ENCODE data around the gene ZNF407. TPM values are rescaled to one million over a fixed set of nuclear protein-coding genes. Genes with fewer than 3 reads are reported as not detected.

ZNF407 gene
- total RNA-seq, 1 donor from 2014 or later: 22.9 TPM

GRCh38 chr18:74702950-74703349, 105.3 kb downstream of the ZNF407 start:
- no peak for ATAC-seq
- no peak for DNase-seq (ENCODE audit: low spot score)
- intact Hi-C loops (cut with DNase I): no loop called here

GRCh38 chr18:74708169-74708568, 110.5 kb downstream of the ZNF407 start:
- no peak for DNase-seq (ENCODE audit: low spot score)
- ATAC-seq: no peak
- intact Hi-C loops (cut with DNase I): no loop called here

- intact Hi-C loops (cut with DNase I): no loop called here
- DNase-seq (ENCODE audit: low spot score): no peak
- no peak for ATAC-seq
Observed at GRCh38 chr18:74709452-74709851, 111.8 kb downstream of the ZNF407 start.

GRCh38 chr18:74714120-74714519, 116.5 kb downstream of the ZNF407 start:
- ATAC-seq: no peak
- no peak for DNase-seq (ENCODE audit: low spot score)
- intact Hi-C loops (cut with DNase I): no loop called here

- DNase-seq (ENCODE audit: low spot score) (no peak), ATAC-seq (no peak)
- intact Hi-C loops (cut with DNase I): no loop called here
Observed at GRCh38 chr18:74714791-74715190, 117.1 kb downstream of the ZNF407 start.

- no peak for DNase-seq (ENCODE audit: low spot score)
- intact Hi-C loops (cut with DNase I): no loop called here
- ATAC-seq: no peak
Observed at GRCh38 chr18:74715306-74715705, 117.6 kb downstream of the ZNF407 start.

GRCh38 chr18:74715865-74716712, 118.4 kb downstream of the ZNF407 start:
- intact Hi-C loops (cut with DNase I): no loop called here
- no peak for ATAC-seq
- DNase-seq (ENCODE audit: low spot score): no peak

GRCh38 chr18:74718312-74718711, 120.6 kb downstream of the ZNF407 start:
- intact Hi-C loops (cut with DNase I): no loop called here
- DNase-seq (ENCODE audit: low spot score): no peak
- ATAC-seq: no peak

- intact Hi-C loops (cut with DNase I): no loop called here
- no peak for DNase-seq (ENCODE audit: low spot score)
- ATAC-seq: no peak
Observed at GRCh38 chr18:74722237-74722636, 124.6 kb downstream of the ZNF407 start.

GRCh38 chr18:74724186-74724585, 126.5 kb downstream of the ZNF407 start:
- DNase-seq (ENCODE audit: low spot score) (no peak), ATAC-seq (no peak)
- intact Hi-C loops (cut with DNase I): no loop called here

- DNase-seq (ENCODE audit: low spot score) (no peak), ATAC-seq (no peak)
- intact Hi-C loops (cut with DNase I): no loop called here
Observed at GRCh38 chr18:74725690-74726089, 128.0 kb downstream of the ZNF407 start.

GRCh38 chr18:74728586-74728985, 130.9 kb downstream of the ZNF407 start:
- intact Hi-C loops (cut with DNase I): no loop called here
- DNase-seq (ENCODE audit: low spot score): no peak
- no peak for ATAC-seq

GRCh38 chr18:74731097-74731496, 133.4 kb downstream of the ZNF407 start:
- no peak for ATAC-seq
- intact Hi-C loops (cut with DNase I): no loop called here
- DNase-seq (ENCODE audit: low spot score): no peak

GRCh38 chr18:74732380-74732779, 134.7 kb downstream of the ZNF407 start:
- intact Hi-C loops (cut with DNase I): no loop called here
- no peak for ATAC-seq
- DNase-seq (ENCODE audit: low spot score): no peak

- ATAC-seq (no peak), DNase-seq (ENCODE audit: low spot score) (no peak)
- intact Hi-C loops (cut with DNase I): no loop called here
Observed at GRCh38 chr18:74733598-74733997, 135.9 kb downstream of the ZNF407 start.

- ATAC-seq (no peak), DNase-seq (ENCODE audit: low spot score) (no peak)
- intact Hi-C loops (cut with DNase I): no loop called here
Observed at GRCh38 chr18:74734013-74734444, 136.4 kb downstream of the ZNF407 start.

GRCh38 chr18:74739926-74740325, 142.3 kb downstream of the ZNF407 start:
- no peak for ATAC-seq
- intact Hi-C loops (cut with DNase I): no loop called here
- DNase-seq (ENCODE audit: low spot score): no peak

GRCh38 chr18:74742573-74743243, 145.0 kb downstream of the ZNF407 start:
- intact Hi-C loops (cut with DNase I): no loop called here
- DNase-seq (ENCODE audit: low spot score) (no peak), ATAC-seq (no peak)

GRCh38 chr18:74745633-74746403, 148.1 kb downstream of the ZNF407 start:
- no peak for ATAC-seq

GRCh38 chr18:74748809-74749208, 151.1 kb downstream of the ZNF407 start:
- DNase-seq (ENCODE audit: low spot score): no peak
- intact Hi-C loops (cut with DNase I): no loop called here

More at GRCh38 chr18:74745633-74746403, 148.1 kb downstream of the ZNF407 start:
- intact Hi-C loops (cut with DNase I): no loop called here
- DNase-seq (ENCODE audit: low spot score): no peak

More at GRCh38 chr18:74748809-74749208, 151.1 kb downstream of the ZNF407 start:
- no peak for ATAC-seq
